ENCODE results near the gene GTF2F2. TPM values are rescaled to one million over a fixed set of nuclear protein-coding genes. Genes with fewer than 3 reads are reported as not detected.
A peak's percentile ranks its signal among the peaks of the same experiment; 100 is the strongest.

Gene GTF2F2
- total and polyA plus RNA-seq, 2 experiments from 2014 or later, result 42.1 to 75.6 TPM

DNA sequence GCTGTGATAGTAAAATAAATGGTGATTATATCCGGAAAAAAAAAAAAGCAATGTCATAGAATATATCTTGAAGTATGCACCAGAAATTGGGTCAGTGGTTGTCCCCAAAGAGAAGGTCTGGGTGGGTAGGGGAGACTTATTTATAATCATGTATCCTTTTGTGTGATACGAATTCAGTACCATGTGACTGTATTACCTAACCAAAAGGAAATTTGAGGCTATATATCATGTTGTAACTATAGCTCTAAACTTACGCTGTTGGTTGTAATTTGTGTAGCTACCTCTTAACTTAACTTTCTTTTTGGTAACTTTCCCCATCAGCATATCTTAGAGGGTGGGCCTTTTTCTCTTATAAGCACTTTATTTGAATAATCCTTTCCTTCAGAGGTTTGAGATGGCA is 105.7 kb downstream of the GTF2F2 start:
- Histone ChIP-seq H3K9me2 (ENCODE audit: insufficient read depth) (no peaks in the 10 kb centered on the region), H3K27ac (ENCODE audit: low read depth) (no peak overlapping the region), H3K4me3 (no peak overlapping the region), H3K27me3 (ENCODE audit: insufficient read depth) (no peaks in the 10 kb centered on the region), H4K20me1 (replicated peaks; ENCODE audit: insufficient read depth) (peaks cover under 1% of the 10 kb centered on the region; the same call in 1 of the 2 replicates), H3K79me2 (replicated peaks; ENCODE audit: insufficient read depth) (no peaks in the 10 kb centered on the region; the same call in 1 of the 2 replicates), H3K4me2 (no peak overlapping the region; the same call in 1 of the 2 replicates), H3K36me3 (ENCODE audit: insufficient read depth) (no peaks in the 10 kb centered on the region), H3F3A (replicated peaks; ENCODE audit: low read depth) (no peaks in the 10 kb centered on the region), H3K4me1 (ENCODE audit: insufficient read depth) (peaks cover 11% of the 10 kb centered on the region), H2AFZ (no peak overlapping the region)
- TF ChIP-seq STAT1 (IDR thresholded peaks at IDR 0.05; ENCODE audit: unreplicated experiment) (no peak), POLR2AphosphoS5 (IDR thresholded peaks at IDR 0.05; ENCODE audit: low read depth) (no peak), ZNF114 (CRISPR knock-in tag; IDR thresholded peaks at IDR 0.05) (no peak)
- ATAC-seq, result no peak
- Mint-ChIP-seq H3K4me1 (peaks cover 18% of the 10 kb centered on the region), H3K9me3 (no peaks in the 10 kb centered on the region; the same call in 2 of the 3 replicates), H3K27ac (peak overlapping the region; percentile 33), H3K4me3 (no peak overlapping the region), H3K27me3 (ENCODE audit: insufficient read depth, low read depth, poor library complexity) (peaks cover 3% of the 10 kb centered on the region), H3K36me3 (ENCODE audit: low read depth) (no peaks in the 10 kb centered on the region)
- DNase-seq (ENCODE audit: low spot score), result no peak

DNA sequence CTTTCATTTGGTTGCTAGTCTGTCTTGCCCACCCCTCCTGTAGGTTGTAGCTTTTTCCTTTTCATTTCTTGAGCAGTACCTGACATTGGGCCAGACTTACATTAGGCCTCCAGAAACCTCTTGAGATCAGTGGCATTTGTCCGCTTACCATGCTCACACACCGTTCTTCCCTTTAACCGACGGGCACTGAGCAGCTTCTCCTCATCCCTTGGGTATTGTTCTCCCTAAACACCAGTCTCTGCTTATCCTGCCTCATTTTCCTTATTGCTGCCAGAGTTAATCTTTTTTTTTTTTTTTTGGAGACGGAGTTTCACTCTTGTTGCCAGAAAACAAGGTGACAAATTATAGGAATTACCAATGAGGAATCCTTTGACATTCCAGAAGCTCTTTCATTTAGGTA is 107.7 kb downstream of the GTF2F2 start:
- Histone ChIP-seq H3K4me2 (no peak overlapping the region), H3K4me3 (no peak overlapping the region), H3K4me1 (ENCODE audit: insufficient read depth) (peaks cover 11% of the 10 kb centered on the region), H4K20me1 (replicated peaks; ENCODE audit: insufficient read depth) (peaks cover 3% of the 10 kb centered on the region), H3K79me2 (replicated peaks; ENCODE audit: insufficient read depth) (no peaks in the 10 kb centered on the region; the same call in 1 of the 2 replicates), H3K9me2 (ENCODE audit: insufficient read depth) (no peaks in the 10 kb centered on the region), H3K27ac (ENCODE audit: low read depth) (no peak overlapping the region), H3K36me3 (ENCODE audit: insufficient read depth) (no peaks in the 10 kb centered on the region), H2AFZ (no peak overlapping the region), H3F3A (replicated peaks; ENCODE audit: low read depth) (no peaks in the 10 kb centered on the region), H3K27me3 (ENCODE audit: insufficient read depth) (no peaks in the 10 kb centered on the region)
- ATAC-seq, result no peak
- peaks cover 18% of the 10 kb centered on the region for H3K4me1 Mint-ChIP-seq
- H3K36me3 Mint-ChIP-seq (ENCODE audit: low read depth), result no peaks in the 10 kb centered on the region
- no peak overlapping the region for H3K4me3 Mint-ChIP-seq
- TF ChIP-seq EZH2 (IDR thresholded peaks at IDR 0.05; ENCODE audit: low read depth, unreplicated experiment) (no peak), STAT1 (IDR thresholded peaks at IDR 0.05; ENCODE audit: unreplicated experiment) (no peak), JUNB (IDR thresholded peaks at IDR 0.05; ENCODE audit: unreplicated experiment) (no peak)
- TF ChIP-seq, protein P1, sequence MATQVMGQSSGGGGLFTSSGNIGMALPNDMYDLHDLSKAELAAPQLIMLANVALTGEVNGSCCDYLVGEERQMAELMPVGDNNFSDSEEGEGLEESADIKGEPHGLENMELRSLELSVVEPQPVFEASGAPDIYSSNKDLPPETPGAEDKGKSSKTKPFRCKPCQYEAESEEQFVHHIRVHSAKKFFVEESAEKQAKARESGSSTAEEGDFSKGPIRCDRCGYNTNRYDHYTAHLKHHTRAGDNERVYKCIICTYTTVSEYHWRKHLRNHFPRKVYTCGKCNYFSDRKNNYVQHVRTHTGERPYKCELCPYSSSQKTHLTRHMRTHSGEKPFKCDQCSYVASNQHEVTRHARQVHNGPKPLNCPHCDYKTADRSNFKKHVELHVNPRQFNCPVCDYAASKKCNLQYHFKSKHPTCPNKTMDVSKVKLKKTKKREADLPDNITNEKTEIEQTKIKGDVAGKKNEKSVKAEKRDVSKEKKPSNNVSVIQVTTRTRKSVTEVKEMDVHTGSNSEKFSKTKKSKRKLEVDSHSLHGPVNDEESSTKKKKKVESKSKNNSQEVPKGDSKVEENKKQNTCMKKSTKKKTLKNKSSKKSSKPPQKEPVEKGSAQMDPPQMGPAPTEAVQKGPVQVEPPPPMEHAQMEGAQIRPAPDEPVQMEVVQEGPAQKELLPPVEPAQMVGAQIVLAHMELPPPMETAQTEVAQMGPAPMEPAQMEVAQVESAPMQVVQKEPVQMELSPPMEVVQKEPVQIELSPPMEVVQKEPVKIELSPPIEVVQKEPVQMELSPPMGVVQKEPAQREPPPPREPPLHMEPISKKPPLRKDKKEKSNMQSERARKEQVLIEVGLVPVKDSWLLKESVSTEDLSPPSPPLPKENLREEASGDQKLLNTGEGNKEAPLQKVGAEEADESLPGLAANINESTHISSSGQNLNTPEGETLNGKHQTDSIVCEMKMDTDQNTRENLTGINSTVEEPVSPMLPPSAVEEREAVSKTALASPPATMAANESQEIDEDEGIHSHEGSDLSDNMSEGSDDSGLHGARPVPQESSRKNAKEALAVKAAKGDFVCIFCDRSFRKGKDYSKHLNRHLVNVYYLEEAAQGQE (IDR thresholded peaks at IDR 0.05; ENCODE audit: unreplicated experiment), result no peak
- H3K27ac Mint-ChIP-seq, result peak overlapping the region; percentile 22
- no peak for DNase-seq (ENCODE audit: low spot score)
- peaks cover 3% of the 10 kb centered on the region for H3K27me3 Mint-ChIP-seq (ENCODE audit: insufficient read depth, low read depth, poor library complexity)
- no peaks in the 10 kb centered on the region; the same call in 2 of the 3 replicates for H3K9me3 Mint-ChIP-seq

DNA sequence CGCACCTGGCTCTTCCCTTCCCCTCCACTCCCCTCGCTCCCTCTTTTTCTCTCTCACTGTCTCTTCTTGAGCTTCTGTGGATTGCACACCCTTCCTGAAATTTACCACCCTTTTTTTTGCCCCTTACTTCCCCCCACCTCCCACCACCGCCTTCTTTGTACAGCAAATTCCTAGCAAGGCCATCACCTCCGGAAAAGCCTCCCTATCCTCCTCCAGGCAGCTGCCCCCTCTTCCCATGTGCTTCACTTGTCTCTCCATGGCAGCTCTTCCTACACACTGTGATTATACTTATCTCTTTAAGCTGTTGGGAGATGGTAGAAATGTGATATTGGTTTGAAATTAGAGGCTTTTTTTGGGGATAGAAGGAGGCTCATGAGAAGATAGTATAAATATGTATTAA is 108.9 kb downstream of the GTF2F2 start:
- Mint-ChIP-seq H3K27me3 (ENCODE audit: insufficient read depth, low read depth, poor library complexity) (peaks cover 3% of the 10 kb centered on the region), H3K27ac (no peak overlapping the region), H3K4me1 (peaks cover 15% of the 10 kb centered on the region), H3K9me3 (no peaks in the 10 kb centered on the region; the same call in 2 of the 3 replicates), H3K36me3 (ENCODE audit: low read depth) (no peaks in the 10 kb centered on the region), H3K4me3 (no peak overlapping the region)
- Histone ChIP-seq H3K79me2 (replicated peaks; ENCODE audit: insufficient read depth) (no peaks in the 10 kb centered on the region; the same call in 1 of the 2 replicates), H3K4me2 (no peak overlapping the region), H2AFZ (no peak overlapping the region), H3K27ac (ENCODE audit: low read depth) (no peak overlapping the region), H3K4me1 (ENCODE audit: insufficient read depth) (peaks cover 11% of the 10 kb centered on the region), H4K20me1 (replicated peaks; ENCODE audit: insufficient read depth) (peaks cover 3% of the 10 kb centered on the region), H3F3A (replicated peaks; ENCODE audit: low read depth) (no peaks in the 10 kb centered on the region), H3K27me3 (ENCODE audit: insufficient read depth) (no peaks in the 10 kb centered on the region), H3K4me3 (no peak overlapping the region), H3K9me2 (ENCODE audit: insufficient read depth) (no peaks in the 10 kb centered on the region), H3K36me3 (ENCODE audit: insufficient read depth) (no peaks in the 10 kb centered on the region)
- ATAC-seq (no peak), DNase-seq (ENCODE audit: low spot score) (no peak)
- TF ChIP-seq, protein P2, sequence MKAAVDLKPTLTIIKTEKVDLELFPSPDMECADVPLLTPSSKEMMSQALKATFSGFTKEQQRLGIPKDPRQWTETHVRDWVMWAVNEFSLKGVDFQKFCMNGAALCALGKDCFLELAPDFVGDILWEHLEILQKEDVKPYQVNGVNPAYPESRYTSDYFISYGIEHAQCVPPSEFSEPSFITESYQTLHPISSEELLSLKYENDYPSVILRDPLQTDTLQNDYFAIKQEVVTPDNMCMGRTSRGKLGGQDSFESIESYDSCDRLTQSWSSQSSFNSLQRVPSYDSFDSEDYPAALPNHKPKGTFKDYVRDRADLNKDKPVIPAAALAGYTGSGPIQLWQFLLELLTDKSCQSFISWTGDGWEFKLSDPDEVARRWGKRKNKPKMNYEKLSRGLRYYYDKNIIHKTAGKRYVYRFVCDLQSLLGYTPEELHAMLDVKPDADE (IDR thresholded peaks at IDR 0.05), result no peak
- no peak for TF ChIP-seq ZNF114 (CRISPR knock-in tag; IDR thresholded peaks at IDR 0.05)
- TF ChIP-seq, protein P1 (IDR thresholded peaks at IDR 0.05; ENCODE audit: unreplicated experiment), result no peak
- no peak for TF ChIP-seq POLR2AphosphoS5 (IDR thresholded peaks at IDR 0.05; ENCODE audit: low read depth)
- TF ChIP-seq STAT1 (IDR thresholded peaks at IDR 0.05; ENCODE audit: unreplicated experiment), result no peak
- no peak for TF ChIP-seq JUNB (IDR thresholded peaks at IDR 0.05; ENCODE audit: unreplicated experiment)
- TF ChIP-seq CREB1 (CRISPR knock-in tag; IDR thresholded peaks at IDR 0.05; ENCODE audit: low read depth), result no peak

Measured in GM23338 (cell line).